WTC11 (cell line): ENCODE measurements around the gene GPRC6A.

Source experiments
- ELF4 ChIP-seq: sonication (generic); formaldehyde crosslinking; IDR thresholded peaks from 2 replicates; pipeline ENCODE4 v1.8.1; 2022; ENCODE audit warnings: low read depth, mild to moderate bottlenecking, moderate library complexity, missing genetic modification reagents
- GRHL2 ChIP-seq: fragments of 250-450 bp; sonication (Bioruptor Pico); IDR thresholded peaks from 2 replicates; pipeline ENCODE4 v1.8.0; 2022; ENCODE audit warnings: mild to moderate bottlenecking, moderate library complexity; ENCODE audit not compliant: insufficient replicate concordance, severe bottlenecking
- TEAD4 ChIP-seq: sonication (generic); formaldehyde crosslinking; IDR thresholded peaks from 2 replicates; pipeline ENCODE4 v1.8.0; 2022; ENCODE audit warnings: mild to moderate bottlenecking, missing genetic modification reagents
- ZNF219 ChIP-seq: sonication (generic); formaldehyde crosslinking; IDR thresholded peaks from 2 replicates; pipeline ENCODE4 v1.8.0; 2023; ENCODE audit warnings: missing genetic modification reagents, mild to moderate bottlenecking, borderline replicate concordance
- ZNF671 ChIP-seq: fragments of 250-450 bp; sonication (Bioruptor Pico); IDR thresholded peaks from 2 replicates; pipeline ENCODE4 v1.8.0; 2021; ENCODE audit warnings: mild to moderate bottlenecking
- TF ChIP-seq, protein P1 (sequence below): fragments of 200-600 bp; IDR thresholded peaks from 2 replicates; pipeline ENCODE4 v1.8.0; 2022; ENCODE audit warnings: antibody characterized with exemption
- TF ChIP-seq, protein P2 (sequence below): sonication (generic); formaldehyde crosslinking; IDR thresholded peaks from 2 replicates; pipeline ENCODE4 v1.8.1; 2022; ENCODE audit warnings: low read depth, mild to moderate bottlenecking, moderate library complexity, missing genetic modification reagents, borderline replicate concordance
- TF ChIP-seq, protein P3 (sequence below): sonication (generic); formaldehyde crosslinking; IDR thresholded peaks from 2 replicates; pipeline ENCODE4 v1.8.1; 2022; ENCODE audit warnings: missing genetic modification reagents, borderline replicate concordance
- TF ChIP-seq, protein P4 (sequence below): sonication (generic); formaldehyde crosslinking; IDR thresholded peaks from 2 replicates; pipeline ENCODE4 v1.8.1; 2023; ENCODE audit warnings: mild to moderate bottlenecking, missing genetic modification reagents, borderline replicate concordance

DNA sequence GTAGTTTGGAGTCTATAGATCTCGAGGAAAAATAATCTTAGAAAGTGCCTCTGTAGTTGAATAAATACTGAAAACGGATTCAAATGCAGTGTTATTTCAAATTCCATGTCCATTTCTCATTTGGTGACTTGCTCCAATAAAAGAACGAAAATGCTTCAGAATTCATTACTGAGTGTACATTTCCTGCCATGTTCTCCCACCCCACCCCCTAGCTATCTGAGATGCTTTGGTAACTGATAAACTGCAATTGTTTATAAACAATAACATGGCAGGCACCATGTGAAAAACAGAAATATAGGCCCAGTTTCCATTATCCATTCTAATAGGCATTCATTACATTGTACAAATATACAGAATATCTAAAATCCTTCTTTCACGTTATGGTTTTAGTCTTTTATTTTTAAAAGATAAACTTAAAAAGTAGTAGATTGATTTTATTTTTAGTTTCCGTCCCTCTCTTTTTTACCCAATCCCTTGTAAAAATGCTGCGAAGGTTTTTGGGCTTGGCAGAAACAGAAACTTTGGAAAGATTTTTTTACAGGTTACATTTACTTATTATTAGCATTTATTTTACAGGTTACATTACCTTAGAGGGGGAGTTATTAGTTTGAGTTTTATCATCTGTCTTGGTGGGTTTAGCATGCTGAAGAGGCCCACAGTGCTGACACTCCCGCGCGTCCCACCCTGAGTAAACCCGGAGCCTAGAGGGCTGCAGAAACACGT is 64.8 kb downstream of the GPRC6A start:
- TF ChIP-seq, protein P1, sequence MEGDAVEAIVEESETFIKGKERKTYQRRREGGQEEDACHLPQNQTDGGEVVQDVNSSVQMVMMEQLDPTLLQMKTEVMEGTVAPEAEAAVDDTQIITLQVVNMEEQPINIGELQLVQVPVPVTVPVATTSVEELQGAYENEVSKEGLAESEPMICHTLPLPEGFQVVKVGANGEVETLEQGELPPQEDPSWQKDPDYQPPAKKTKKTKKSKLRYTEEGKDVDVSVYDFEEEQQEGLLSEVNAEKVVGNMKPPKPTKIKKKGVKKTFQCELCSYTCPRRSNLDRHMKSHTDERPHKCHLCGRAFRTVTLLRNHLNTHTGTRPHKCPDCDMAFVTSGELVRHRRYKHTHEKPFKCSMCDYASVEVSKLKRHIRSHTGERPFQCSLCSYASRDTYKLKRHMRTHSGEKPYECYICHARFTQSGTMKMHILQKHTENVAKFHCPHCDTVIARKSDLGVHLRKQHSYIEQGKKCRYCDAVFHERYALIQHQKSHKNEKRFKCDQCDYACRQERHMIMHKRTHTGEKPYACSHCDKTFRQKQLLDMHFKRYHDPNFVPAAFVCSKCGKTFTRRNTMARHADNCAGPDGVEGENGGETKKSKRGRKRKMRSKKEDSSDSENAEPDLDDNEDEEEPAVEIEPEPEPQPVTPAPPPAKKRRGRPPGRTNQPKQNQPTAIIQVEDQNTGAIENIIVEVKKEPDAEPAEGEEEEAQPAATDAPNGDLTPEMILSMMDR: no peak
- TF ChIP-seq, protein P2, sequence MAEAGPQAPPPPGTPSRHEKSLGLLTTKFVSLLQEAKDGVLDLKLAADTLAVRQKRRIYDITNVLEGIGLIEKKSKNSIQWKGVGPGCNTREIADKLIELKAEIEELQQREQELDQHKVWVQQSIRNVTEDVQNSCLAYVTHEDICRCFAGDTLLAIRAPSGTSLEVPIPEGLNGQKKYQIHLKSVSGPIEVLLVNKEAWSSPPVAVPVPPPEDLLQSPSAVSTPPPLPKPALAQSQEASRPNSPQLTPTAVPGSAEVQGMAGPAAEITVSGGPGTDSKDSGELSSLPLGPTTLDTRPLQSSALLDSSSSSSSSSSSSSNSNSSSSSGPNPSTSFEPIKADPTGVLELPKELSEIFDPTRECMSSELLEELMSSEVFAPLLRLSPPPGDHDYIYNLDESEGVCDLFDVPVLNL (CRISPR knock-in tag): no peak
- TF ChIP-seq ZNF219 (CRISPR knock-in tag) (no peak), GRHL2 (no peak), ZNF671 (CRISPR knock-in tag) (no peak), TEAD4 (CRISPR knock-in tag) (no peak), ELF4 (CRISPR knock-in tag) (no peak)
- TF ChIP-seq, protein P3, sequence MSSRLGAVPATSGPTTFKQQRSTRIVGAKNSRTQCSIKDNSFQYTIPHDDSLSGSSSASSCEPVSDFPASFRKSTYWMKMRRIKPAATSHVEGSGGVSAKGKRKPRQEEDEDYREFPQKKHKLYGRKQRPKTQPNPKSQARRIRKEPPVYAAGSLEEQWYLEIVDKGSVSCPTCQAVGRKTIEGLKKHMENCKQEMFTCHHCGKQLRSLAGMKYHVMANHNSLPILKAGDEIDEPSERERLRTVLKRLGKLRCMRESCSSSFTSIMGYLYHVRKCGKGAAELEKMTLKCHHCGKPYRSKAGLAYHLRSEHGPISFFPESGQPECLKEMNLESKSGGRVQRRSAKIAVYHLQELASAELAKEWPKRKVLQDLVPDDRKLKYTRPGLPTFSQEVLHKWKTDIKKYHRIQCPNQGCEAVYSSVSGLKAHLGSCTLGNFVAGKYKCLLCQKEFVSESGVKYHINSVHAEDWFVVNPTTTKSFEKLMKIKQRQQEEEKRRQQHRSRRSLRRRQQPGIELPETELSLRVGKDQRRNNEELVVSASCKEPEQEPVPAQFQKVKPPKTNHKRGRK: no peak
- TF ChIP-seq, protein P4, sequence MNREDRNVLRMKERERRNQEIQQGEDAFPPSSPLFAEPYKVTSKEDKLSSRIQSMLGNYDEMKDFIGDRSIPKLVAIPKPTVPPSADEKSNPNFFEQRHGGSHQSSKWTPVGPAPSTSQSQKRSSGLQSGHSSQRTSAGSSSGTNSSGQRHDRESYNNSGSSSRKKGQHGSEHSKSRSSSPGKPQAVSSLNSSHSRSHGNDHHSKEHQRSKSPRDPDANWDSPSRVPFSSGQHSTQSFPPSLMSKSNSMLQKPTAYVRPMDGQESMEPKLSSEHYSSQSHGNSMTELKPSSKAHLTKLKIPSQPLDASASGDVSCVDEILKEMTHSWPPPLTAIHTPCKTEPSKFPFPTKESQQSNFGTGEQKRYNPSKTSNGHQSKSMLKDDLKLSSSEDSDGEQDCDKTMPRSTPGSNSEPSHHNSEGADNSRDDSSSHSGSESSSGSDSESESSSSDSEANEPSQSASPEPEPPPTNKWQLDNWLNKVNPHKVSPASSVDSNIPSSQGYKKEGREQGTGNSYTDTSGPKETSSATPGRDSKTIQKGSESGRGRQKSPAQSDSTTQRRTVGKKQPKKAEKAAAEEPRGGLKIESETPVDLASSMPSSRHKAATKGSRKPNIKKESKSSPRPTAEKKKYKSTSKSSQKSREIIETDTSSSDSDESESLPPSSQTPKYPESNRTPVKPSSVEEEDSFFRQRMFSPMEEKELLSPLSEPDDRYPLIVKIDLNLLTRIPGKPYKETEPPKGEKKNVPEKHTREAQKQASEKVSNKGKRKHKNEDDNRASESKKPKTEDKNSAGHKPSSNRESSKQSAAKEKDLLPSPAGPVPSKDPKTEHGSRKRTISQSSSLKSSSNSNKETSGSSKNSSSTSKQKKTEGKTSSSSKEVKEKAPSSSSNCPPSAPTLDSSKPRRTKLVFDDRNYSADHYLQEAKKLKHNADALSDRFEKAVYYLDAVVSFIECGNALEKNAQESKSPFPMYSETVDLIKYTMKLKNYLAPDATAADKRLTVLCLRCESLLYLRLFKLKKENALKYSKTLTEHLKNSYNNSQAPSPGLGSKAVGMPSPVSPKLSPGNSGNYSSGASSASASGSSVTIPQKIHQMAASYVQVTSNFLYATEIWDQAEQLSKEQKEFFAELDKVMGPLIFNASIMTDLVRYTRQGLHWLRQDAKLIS (CRISPR knock-in tag): no peak
